B cell (primary cell): ENCODE measurements around the gene SPEG. TPM values are rescaled to one million over a fixed set of nuclear protein-coding genes. Genes with fewer than 3 reads are reported as not detected.

ENCODE experiments used
- ATAC-seq: fragments of 200-7000 bp; cut with Tn5 transposase; one replicate; pipeline ENCODE4 v1.10.0; 2021; ENCODE audit warnings: low read depth, mild to moderate bottlenecking, moderate number of reproducible peaks, moderate library complexity
- CTCF ChIA-PET: fragments of 350-600 bp; sonication (Branson Sonifier 250); formaldehyde crosslinking; loops from one replicate; lab custom pipeline; 2021; ENCODE audit warnings: antibody characterized with exemption, inconsistent platforms; lab: Charles Lee
- POLR2A ChIA-PET: fragments of 350-600 bp; sonication (Branson Sonifier 250); formaldehyde crosslinking; loops from one replicate; lab custom pipeline; 2021; ENCODE audit warnings: antibody characterized with exemption; lab: Charles Lee
- DNase-seq: peaks from one replicate; pipeline ENCODE4 v3.0.0; 2013
- H2AFZ ChIP-seq: 2 replicates; pipeline ENCODE4 v1.6.1; 2012; ENCODE audit warnings: mild to moderate bottlenecking, low read depth, low read length; ENCODE audit not compliant: insufficient read depth, poor library complexity, severe bottlenecking
- H3K27ac ChIP-seq, 2 donors: 1 replicate in 1 of 2; 2 replicates in 1 of 2; pipeline ENCODE4 v1.5.1; 2012 to 2013; ENCODE audit warnings: low read length in 2 of 2, mild to moderate bottlenecking in 2 of 2, moderate library complexity in 1 of 2
- H3K27me3 ChIP-seq, 4 experiments: fragments of 200-600 bp in 1 of 4; sonication (generic) in 1 of 4; replicated peaks in 1 of 4; 1 replicate in 2 of 4; 2 replicates in 2 of 4; pipeline versions ENCODE4 v1.6.1 to v1.7.0; 2013 to 2016; ENCODE audit warnings: low read length in 3 of 4, mild to moderate bottlenecking in 2 of 4, mixed read lengths in 1 of 4, moderate library complexity in 1 of 4; ENCODE audit not compliant: insufficient read depth in 4 of 4, control insufficient read depth in 3 of 4; ENCODE audit errors: control extremely low read depth in 1 of 4
- H3K36me3 ChIP-seq, 2 experiments: replicated peaks in 1 of 2; 1 replicate in 1 of 2; 2 replicates in 1 of 2; pipeline versions ENCODE4 v1.6.1 to v1.7.1; 2013; ENCODE audit warnings: low read length in 1 of 2; ENCODE audit not compliant: insufficient read depth in 2 of 2, control insufficient read depth in 1 of 2; ENCODE audit errors: control extremely low read depth in 1 of 2, extremely low read depth in 1 of 2
- H3K4me1 ChIP-seq, 2 donors: fragments of 200-600 bp in 1 of 2; sonication (generic) in 1 of 2; 1 replicate in 1 of 2; 2 replicates in 1 of 2; pipeline versions ENCODE4 v1.5.1 to v1.6.1; 2013 to 2017; ENCODE audit warnings: low read length in 2 of 2; ENCODE audit not compliant: control insufficient read depth in 2 of 2, insufficient read depth in 2 of 2
- H3K4me2 ChIP-seq: replicated peaks from 2 replicates; pipeline ENCODE3; 2012; ENCODE audit warnings: mild to moderate bottlenecking, low read depth, low read length; ENCODE audit not compliant: poor library complexity, severe bottlenecking
- H3K4me3 ChIP-seq, 5 experiments: fragments of 200-600 bp in 1 of 5; sonication (generic) in 1 of 5; 1 replicate in 3 of 5; 2 replicates in 2 of 5; pipeline versions ENCODE4 v1.5.1 to v1.7.0; 2011 to 2016; ENCODE audit warnings: low read length in 4 of 5, mild to moderate bottlenecking in 4 of 5, low read depth in 2 of 5, control low read depth in 1 of 5, moderate library complexity in 1 of 5; ENCODE audit not compliant: insufficient read depth in 1 of 5; ENCODE audit errors: control extremely low read depth in 1 of 5, extremely low read depth in 1 of 5
- H3K79me2 ChIP-seq: fragments of 200-600 bp; sonication (generic); one replicate; pipeline ENCODE4 v1.6.0; 2016; ENCODE audit warnings: low read length; ENCODE audit not compliant: control insufficient read depth, insufficient read depth
- H3K9ac ChIP-seq: fragments of 200-600 bp; sonication (generic); 2 replicates; pipeline ENCODE4 v1.6.1; 2017; ENCODE audit warnings: mild to moderate bottlenecking, low read length, moderate library complexity
- H3K9me3 ChIP-seq, 3 donors: one replicate each; pipeline versions ENCODE4 v1.6.1 to v1.7.1; 2013; ENCODE audit warnings: low read length in 2 of 3; ENCODE audit not compliant: control insufficient read depth in 2 of 3, insufficient read depth in 1 of 3; ENCODE audit errors: control extremely low read depth in 1 of 3
- H4K20me1 ChIP-seq: 2 replicates; pipeline ENCODE4 v1.6.0; 2012; ENCODE audit warnings: mild to moderate bottlenecking, low read length; ENCODE audit not compliant: insufficient read depth, control insufficient read depth, poor library complexity, severe bottlenecking
- H3K27ac Mint-ChIP-seq: one replicate; pipeline ENCODE4 v1.8.0; 2021; ENCODE audit warnings: mixed read lengths
- H3K27me3 Mint-ChIP-seq: one replicate; pipeline ENCODE4 v1.8.0; 2021; ENCODE audit warnings: mixed read lengths
- H3K4me1 Mint-ChIP-seq: one replicate; pipeline ENCODE4 v1.8.0; 2021; ENCODE audit warnings: mixed read lengths
- H3K4me3 Mint-ChIP-seq: one replicate; pipeline ENCODE4 v1.8.0; 2021; ENCODE audit warnings: mixed read lengths
- H3K9me3 Mint-ChIP-seq: one replicate; pipeline ENCODE4 v1.8.0; 2022; ENCODE audit warnings: mixed read lengths; ENCODE audit not compliant: insufficient read depth
- CTCF ChIP-seq: fragments of 200-600 bp; IDR thresholded peaks from one replicate; pipeline ENCODE4 v1.8.0; 2022; ENCODE audit warnings: antibody characterized with exemption, mild to moderate bottlenecking
- EZH2 ChIP-seq: IDR thresholded peaks from 2 replicates; pipeline ENCODE4 v1.6.1; 2012; ENCODE audit warnings: borderline replicate concordance, low read depth, mild to moderate bottlenecking, moderate library complexity, low read length; ENCODE audit not compliant: insufficient read depth, poor library complexity, severe bottlenecking
- WGBS: methylation state at CpG from one replicate; pipeline ENCODE4 v1.1.5; 2013; ENCODE audit warnings: missing lambda C conversion rate; ENCODE audit not compliant: insufficient coverage; 5-methylcytosine and 5-hydroxymethylcytosine counted together
- intact Hi-C: fragments of 100-400 bp; cut with micrococcal nuclease; formaldehyde crosslinking; loops from one replicate; pipeline ENCODE4 v1.10.0; 2022
- polyA plus RNA-seq: library from polyadenylated mRNA; depleted of rRNA; stranded (reverse); fragments of >200 nt; gene quantifications from 2 replicates; pipeline ENCODE4 v1.2.3, GENCODE V29; 2012
- total RNA-seq, 2 donors: library from RNA; stranded (reverse); fragments of 120-200 nt in 1 of 2; gene quantifications; 1 replicate in 1 of 2; 2 replicates in 1 of 2; pipeline versions ENCODE4 v1.2.3 to v1.2.4, GENCODE V29; 2013 to 2022

SPEG gene
- total and polyA plus RNA-seq, 2 donors (not counting 1 experiment from before 2014, with no cell fraction given) = 0.03 to 0.74 TPM

GRCh38 chr2:219441451-219442255, 7.0 kb downstream of the SPEG start:
- intact Hi-C loops = no loop called here
- peaks cover 6% of the 10 kb centered on the region in 2 donors for H3K4me1 ChIP-seq
- H3K9ac ChIP-seq = peak overlapping the region; percentile 14
- peak overlapping the region; percentile 33 for H2AFZ ChIP-seq
- no peak overlapping the region for H3K27ac ChIP-seq
- 5% methylated on average over 62 of the region's 78 CpGs for WGBS
- ChIA-PET POLR2A (no interaction called here), CTCF (no interaction called here)
- H3K9me3 ChIP-seq = no peaks in the 10 kb centered on the region
- H3K4me2 ChIP-seq = peak overlapping the region; percentile 61
- H3K79me2 ChIP-seq = no peaks in the 10 kb centered on the region
- ATAC-seq (peak; percentile 41), DNase-seq (peak; percentile 40)
- no peaks in the 10 kb centered on the region for H3K9me3 Mint-ChIP-seq
- peaks cover 0 to 44% (median 15%) of the 10 kb centered on the region in 4 experiments for H3K27me3 ChIP-seq
- no peak overlapping the region for H3K27ac Mint-ChIP-seq
- no peaks in the 10 kb centered on the region for H3K36me3 ChIP-seq
- H3K4me3 Mint-ChIP-seq = peak overlapping the region; percentile 63
- peaks cover 17% of the 10 kb centered on the region for H3K4me1 Mint-ChIP-seq
- no peaks in the 10 kb centered on the region for H4K20me1 ChIP-seq
- H3K4me3 ChIP-seq = peak overlapping the region in 3 of 5 experiments; percentile 24 to 42 (median 38)
- peaks cover 51% of the 10 kb centered on the region for H3K27me3 Mint-ChIP-seq
- TF ChIP-seq EZH2 (no peak), CTCF (no peak)
